K562 (cell line): ENCODE measurements around the gene RBMS3. TPM values are rescaled to one million over a fixed set of nuclear protein-coding genes. Genes with fewer than 3 reads are reported as not detected.

Experiments
- ARHGAP35 ChIP-seq: fragments of 450-650 bp; IDR thresholded peaks from 2 replicates; pipeline ENCODE4 v1.6.1; 2018; ENCODE audit not compliant: partially characterized antibody
- ATF3 ChIP-seq, 2 experiments: fragments of 450-650 bp in 1 of 2; sonication (generic) in 1 of 2; formaldehyde crosslinking in 1 of 2; IDR thresholded peaks in 1 of 2; conservative IDR thresholded peaks in 1 of 2; 2 replicates each; pipeline versions ENCODE4 v1.6.1 to v1.8.1; 2016 to 2023; ENCODE audit warnings: mild to moderate bottlenecking in 2 of 2, moderate library complexity in 2 of 2, inconsistent platforms in 1 of 2, missing genetic modification reagents in 1 of 2
- KHSRP ChIP-seq: fragments of 450-650 bp; IDR thresholded peaks from 2 replicates; pipeline ENCODE4 v1.6.1; 2017
- LEF1 ChIP-seq: fragments of 450-650 bp; IDR thresholded peaks from 2 replicates; pipeline ENCODE4 v1.6.1; 2016; ENCODE audit warnings: mild to moderate bottlenecking
- NFIX ChIP-seq: fragments of 250-450 bp; sonication (Bioruptor Pico); IDR thresholded peaks from 2 replicates; pipeline ENCODE4 v1.4.0; 2020; ENCODE audit warnings: low read depth, mild to moderate bottlenecking, moderate library complexity
- PHF8 ChIP-seq: fragments of 200-600 bp; sonication (generic); IDR thresholded peaks from 2 replicates; pipeline ENCODE4 v1.6.1; 2012; ENCODE audit warnings: mixed run types, mild to moderate bottlenecking, inconsistent platforms, low read length, moderate library complexity, borderline replicate concordance
- POLR2B ChIP-seq: fragments of 450-650 bp; IDR thresholded peaks from 2 replicates; pipeline ENCODE4 v1.6.1; 2018; ENCODE audit warnings: low read depth; ENCODE audit not compliant: partially characterized antibody
- PRDM10 ChIP-seq: fragments of 450-650 bp; IDR thresholded peaks from 2 replicates; pipeline ENCODE4 v1.6.1; 2018; ENCODE audit not compliant: partially characterized antibody
- SMARCA5 ChIP-seq: fragments of 450-650 bp; IDR thresholded peaks from 2 replicates; pipeline ENCODE4 v1.6.1; 2016
- TCF15 ChIP-seq: fragments of 250-450 bp; sonication (Bioruptor Pico); IDR thresholded peaks from 2 replicates; pipeline ENCODE4 v1.8.0; 2022; ENCODE audit warnings: moderate library complexity, mild to moderate bottlenecking, inconsistent platforms
- polyA plus RNA-seq, 8 experiments: library from polyadenylated mRNA; depleted of rRNA in 4 of 8; stranded (reverse) in 5 of 8; unstranded in 3 of 8; fragments of >200 nt; fragmentation: Nextera tagmentation in 2 of 8; fragmentation: Illumina TruSeq in 1 of 8; extraction: Ambion mirVana in 2 of 8; extraction: Trizol in 1 of 8; gene quantifications; 2 replicates each; pipeline versions ENCODE4 v1.2.1 to v1.2.3, GENCODE V29; 2011 to 2014; ENCODE audit warnings: inconsistent platforms in 1 of 8, missing spikeins in 1 of 8
- total RNA-seq, 7 experiments: library from RNA; depleted of rRNA in 6 of 7; stranded (reverse); fragments of >200 nt in 6 of 7; fragmentation: Illumina TruSeq in 2 of 7; extraction: Trizol in 2 of 7; gene quantifications; 2 replicates each; pipeline versions ENCODE4 v1.2.1 to v1.2.3, GENCODE V29; 2011 to 2021; ENCODE audit warnings: low replicate concordance in 1 of 7

The RBMS3 gene
- total and polyA plus RNA-seq, 9 of the 15 experiments (the other 6 are each of a cell fraction or from before 2014, with no cell fraction given): 0.20 TPM; not detected in 8

- no peak for TF ChIP-seq PRDM10
- TF ChIP-seq TCF15 (CRISPR knock-in tag): no peak
- no peak for TF ChIP-seq POLR2B
- no peak for TF ChIP-seq KHSRP
- no peak for TF ChIP-seq ARHGAP35
- TF ChIP-seq SMARCA5: no peak
- TF ChIP-seq PHF8: no peak
- no peak for TF ChIP-seq NFIX (CRISPR knock-in tag)
- no peak for TF ChIP-seq LEF1
- TF ChIP-seq ATF3 (IDR thresholded peaks at IDR 0.05): no peak
- no peak for TF ChIP-seq ATF3 (CRISPR knock-in tag; conservative IDR thresholded peaks at IDR 0.05)
Measured at GRCh38 chr3:29463304-29463703, 182.4 kb downstream of the RBMS3 start (continued).
